MG63 (cell line): ENCODE results near the gene TMPRSS6. TPM values are rescaled to one million over a fixed set of nuclear protein-coding genes. Genes with fewer than 3 reads are reported as not detected.

Experiments used
- DNase-seq: peaks from one replicate; pipeline ENCODE4 v3.0.0-alpha.2; 2020
- H3K27me3 ChIP-seq: fragments of 250-450 bp; sonication (Bioruptor Pico); 2 replicates; pipeline ENCODE4 v1.5.1; 2020; ENCODE audit warnings: mild to moderate bottlenecking, moderate library complexity
- H3K36me3 ChIP-seq: fragments of 250-450 bp; sonication (Bioruptor Pico); 2 replicates; pipeline ENCODE4 v1.5.1; 2020; ENCODE audit warnings: mild to moderate bottlenecking, moderate library complexity
- H3K4me3 ChIP-seq: fragments of 250-450 bp; sonication (Bioruptor Pico); 2 replicates; pipeline ENCODE4 v1.5.1; 2020; ENCODE audit warnings: mild to moderate bottlenecking, moderate library complexity
- H3K9me3 ChIP-seq: fragments of 250-450 bp; sonication (Bioruptor Pico); 2 replicates; pipeline ENCODE4 v1.5.1; 2020; ENCODE audit warnings: mild to moderate bottlenecking, moderate library complexity
- total RNA-seq: library from RNA; depleted of rRNA; stranded (reverse); fragments of >200 nt; shearing (Covaris generic); gene quantifications from 2 replicates; pipeline ENCODE4 v1.2.3, GENCODE V29; 2014; ENCODE audit warnings: low replicate concordance

Gene TMPRSS6
- total RNA-seq, 1 experiment from 2014 or later, result not detected

DNA sequence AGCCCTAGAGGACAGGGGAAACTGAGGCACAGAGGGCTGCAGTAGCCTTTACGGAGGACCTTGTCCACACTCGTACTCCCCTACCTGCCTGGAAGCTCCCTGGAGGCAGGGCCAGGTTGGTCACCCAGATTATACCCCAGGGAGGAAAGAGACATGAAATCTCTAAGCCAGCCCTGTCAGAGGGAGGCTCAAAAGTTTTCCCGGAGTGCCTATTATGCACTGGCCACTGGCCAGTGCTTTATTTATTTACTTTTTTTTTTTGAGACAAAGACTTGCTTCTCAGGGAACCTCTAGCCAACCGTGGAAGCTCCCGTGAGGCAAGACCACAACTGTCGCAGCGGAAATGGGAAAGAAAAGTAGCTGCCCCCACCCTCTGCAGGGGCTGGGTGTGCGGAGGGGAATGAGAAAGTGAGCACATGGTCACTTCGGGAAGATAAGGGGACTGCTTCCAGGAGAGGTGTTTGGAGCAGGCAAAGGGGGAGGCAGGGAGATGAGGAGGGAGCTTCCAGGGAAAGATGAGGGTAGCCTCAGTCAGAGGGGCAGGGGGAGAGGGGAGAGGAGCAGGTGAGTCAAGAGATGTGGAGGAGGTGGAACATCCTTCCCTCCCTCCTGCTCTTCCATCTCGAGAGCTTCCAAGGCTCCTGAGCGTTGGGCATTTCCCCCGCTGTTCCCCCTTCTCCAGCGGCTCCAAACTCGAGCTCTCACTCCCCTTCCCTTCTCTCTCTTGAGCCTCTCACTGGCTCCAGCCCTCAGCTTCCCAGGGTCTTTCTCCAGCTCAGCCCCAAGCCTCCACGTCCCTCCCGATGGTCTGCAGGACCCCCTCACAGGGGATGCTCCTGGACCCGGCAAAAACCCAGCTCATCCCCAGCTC is 35.9 kb upstream of the TMPRSS6 start:
- DNase-seq, result no peak
- Histone ChIP-seq H3K27me3 (no peaks in the 10 kb centered on the region), H3K9me3 (no peaks in the 10 kb centered on the region), H3K4me3 (no peak overlapping the region), H3K36me3 (no peaks in the 10 kb centered on the region)

DNA sequence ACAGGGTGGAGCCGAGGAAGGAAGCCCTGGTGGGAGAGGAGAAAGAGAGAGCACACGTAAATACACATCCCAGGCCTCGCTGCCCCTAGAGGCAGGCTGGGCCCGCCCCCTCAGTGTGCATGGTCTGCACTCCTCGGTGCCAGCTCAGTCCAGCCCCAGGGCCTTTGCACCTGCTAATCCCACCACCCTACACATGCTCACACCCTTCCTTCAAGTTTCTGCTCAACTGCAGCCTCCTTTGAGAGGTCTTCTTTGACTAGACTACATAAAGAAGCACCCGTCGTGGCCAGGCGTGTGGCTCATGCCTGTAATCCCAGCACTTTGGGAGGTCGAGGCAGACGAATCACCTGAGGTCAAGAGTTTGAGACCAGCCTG is 34.7 kb upstream of the TMPRSS6 start:
- H3K4me3 ChIP-seq, result no peak overlapping the region
- H3K9me3 ChIP-seq, result no peaks in the 10 kb centered on the region
- DNase-seq, result no peak
- no peaks in the 10 kb centered on the region for H3K36me3 ChIP-seq
- no peaks in the 10 kb centered on the region for H3K27me3 ChIP-seq

DNA sequence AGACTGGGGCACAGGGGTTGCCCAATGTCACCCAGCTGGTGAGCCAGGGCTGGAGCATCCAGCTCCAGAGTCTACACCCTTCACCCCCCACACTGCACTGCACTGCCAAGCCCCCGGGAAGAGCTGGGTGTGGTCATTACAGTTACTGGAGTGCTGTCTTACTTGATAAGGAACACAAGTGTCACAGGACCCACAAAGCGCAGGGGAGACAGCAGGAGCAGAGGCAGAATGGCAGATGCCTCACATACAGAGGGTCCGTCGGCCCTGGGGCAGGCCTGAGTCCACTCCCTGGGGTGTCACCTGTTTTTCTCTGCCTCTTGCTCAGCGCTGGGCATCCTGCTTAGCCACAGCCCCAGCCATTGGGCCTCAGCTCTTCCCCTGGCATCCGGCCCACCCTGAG is 32.5 kb upstream of the TMPRSS6 start:
- H3K9me3 ChIP-seq, result no peaks in the 10 kb centered on the region
- no peaks in the 10 kb centered on the region for H3K36me3 ChIP-seq
- no peaks in the 10 kb centered on the region for H3K27me3 ChIP-seq
- no peak for DNase-seq
- no peak overlapping the region for H3K4me3 ChIP-seq

DNA sequence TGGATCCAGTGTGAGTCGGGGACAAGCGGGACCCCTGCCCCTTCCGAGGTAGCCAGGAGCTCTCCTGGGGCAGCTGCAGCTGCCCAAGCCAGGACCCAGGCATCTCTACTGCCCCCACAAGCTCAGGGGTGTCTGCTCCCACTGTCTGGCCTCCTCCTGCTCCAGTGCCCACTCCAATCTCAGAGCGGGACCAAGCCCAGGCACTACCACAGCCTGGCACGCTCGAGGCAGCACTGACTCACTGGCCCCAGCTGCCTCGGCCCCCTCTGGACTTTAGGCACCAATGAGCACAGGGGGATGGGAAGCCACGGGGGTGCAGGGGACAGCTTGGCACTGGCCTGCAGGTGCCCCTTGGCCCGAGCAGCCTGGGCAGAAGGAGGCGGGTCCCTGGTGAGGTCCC is 32.0 kb upstream of the TMPRSS6 start:
- Histone ChIP-seq H3K27me3 (no peaks in the 10 kb centered on the region), H3K9me3 (no peaks in the 10 kb centered on the region), H3K4me3 (no peak overlapping the region), H3K36me3 (no peaks in the 10 kb centered on the region)
- DNase-seq, result no peak

DNA sequence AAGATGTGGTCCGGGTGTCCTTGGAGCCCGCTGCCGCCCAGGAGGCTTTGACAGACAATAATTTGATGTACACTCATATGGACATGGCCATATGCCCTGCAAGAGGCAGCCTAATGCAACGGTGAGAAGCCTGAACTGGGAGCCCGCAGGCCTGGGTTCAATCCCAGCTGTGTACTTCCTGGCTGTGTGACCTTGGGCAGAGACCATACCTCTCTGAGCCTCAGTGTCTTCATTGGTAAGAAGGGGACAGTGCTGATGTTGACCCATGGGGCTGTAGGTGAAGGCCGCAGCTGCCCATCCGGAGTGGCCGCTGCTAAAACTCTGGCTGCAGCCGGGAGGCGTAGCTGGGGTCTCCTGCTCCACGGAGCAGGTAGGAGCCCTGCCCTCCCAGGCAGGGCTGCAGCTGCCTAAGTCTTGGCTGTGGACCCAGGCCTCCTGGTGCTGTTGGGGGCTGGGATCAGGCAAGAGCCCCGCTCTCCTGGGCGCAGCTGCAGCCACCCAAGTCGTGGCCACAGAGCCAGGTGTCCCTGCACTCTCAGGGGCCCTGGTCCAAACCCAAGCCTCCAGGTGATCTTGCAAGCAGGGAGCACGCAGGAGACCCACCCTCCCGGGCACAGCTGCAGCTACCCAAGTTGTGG is 31.3 kb upstream of the TMPRSS6 start:
- no peaks in the 10 kb centered on the region for H3K36me3 ChIP-seq
- DNase-seq, result no peak
- H3K4me3 ChIP-seq, result no peak overlapping the region
- H3K27me3 ChIP-seq, result no peaks in the 10 kb centered on the region
- no peaks in the 10 kb centered on the region for H3K9me3 ChIP-seq

DNA sequence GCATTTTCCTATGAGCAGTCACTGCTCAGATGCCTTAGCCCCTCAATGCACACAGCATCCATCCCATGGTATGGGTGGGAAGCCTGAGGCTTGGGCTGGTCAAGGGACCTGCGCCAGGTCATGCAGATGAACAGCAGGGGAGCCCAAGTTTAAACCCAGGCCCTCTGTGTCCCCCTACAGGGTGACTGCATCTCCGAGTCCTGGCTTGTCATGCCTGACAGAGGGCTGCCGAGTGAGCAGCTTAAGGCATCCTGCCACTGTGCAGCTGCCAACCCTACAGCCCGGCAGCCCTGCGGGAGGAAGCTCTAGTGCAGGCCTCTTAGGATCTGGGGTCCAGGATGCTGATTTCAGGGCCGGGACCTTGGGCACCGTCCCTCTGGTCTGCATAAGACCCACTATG is 30.2 kb upstream of the TMPRSS6 start:
- no peak for DNase-seq
- Histone ChIP-seq H3K9me3 (no peaks in the 10 kb centered on the region), H3K4me3 (no peak overlapping the region), H3K27me3 (no peaks in the 10 kb centered on the region), H3K36me3 (no peaks in the 10 kb centered on the region)

DNA sequence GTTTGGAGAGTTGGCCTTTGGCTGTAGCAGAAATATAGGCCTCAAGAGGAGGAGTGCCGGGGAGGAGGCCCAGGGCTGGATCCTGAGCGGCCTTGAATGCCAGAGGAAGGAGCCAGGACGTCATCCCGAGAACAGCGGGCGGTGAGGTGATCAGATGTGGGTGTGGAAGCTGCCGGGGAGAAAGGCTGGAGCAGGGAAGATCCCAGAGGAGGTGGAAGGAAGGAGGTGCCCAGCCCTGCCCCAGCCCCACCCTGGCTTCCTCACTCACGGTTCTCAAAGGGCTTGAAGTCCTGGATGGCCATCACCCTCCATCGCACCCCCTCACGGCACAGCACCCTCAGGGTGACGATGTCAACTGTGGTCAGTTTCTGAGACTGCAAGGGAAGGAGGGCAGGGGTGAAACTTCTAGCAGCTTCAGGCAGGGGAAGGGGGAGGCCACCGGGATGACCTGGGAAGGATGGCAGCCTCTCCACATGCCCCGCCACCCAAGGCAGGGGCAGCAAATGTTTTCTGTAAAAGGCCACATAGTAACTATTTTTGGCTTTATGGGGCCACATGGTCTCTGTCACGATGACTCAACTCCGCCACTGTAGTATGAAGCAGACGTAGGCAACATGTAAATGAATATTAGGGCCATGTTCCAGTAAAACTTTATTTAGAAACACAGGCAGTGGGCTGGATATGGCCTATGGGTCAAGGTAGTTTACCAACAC is 29.5 kb upstream of the TMPRSS6 start:
- DNase-seq, result no peak
- H3K4me3 ChIP-seq, result no peak overlapping the region

DNA sequence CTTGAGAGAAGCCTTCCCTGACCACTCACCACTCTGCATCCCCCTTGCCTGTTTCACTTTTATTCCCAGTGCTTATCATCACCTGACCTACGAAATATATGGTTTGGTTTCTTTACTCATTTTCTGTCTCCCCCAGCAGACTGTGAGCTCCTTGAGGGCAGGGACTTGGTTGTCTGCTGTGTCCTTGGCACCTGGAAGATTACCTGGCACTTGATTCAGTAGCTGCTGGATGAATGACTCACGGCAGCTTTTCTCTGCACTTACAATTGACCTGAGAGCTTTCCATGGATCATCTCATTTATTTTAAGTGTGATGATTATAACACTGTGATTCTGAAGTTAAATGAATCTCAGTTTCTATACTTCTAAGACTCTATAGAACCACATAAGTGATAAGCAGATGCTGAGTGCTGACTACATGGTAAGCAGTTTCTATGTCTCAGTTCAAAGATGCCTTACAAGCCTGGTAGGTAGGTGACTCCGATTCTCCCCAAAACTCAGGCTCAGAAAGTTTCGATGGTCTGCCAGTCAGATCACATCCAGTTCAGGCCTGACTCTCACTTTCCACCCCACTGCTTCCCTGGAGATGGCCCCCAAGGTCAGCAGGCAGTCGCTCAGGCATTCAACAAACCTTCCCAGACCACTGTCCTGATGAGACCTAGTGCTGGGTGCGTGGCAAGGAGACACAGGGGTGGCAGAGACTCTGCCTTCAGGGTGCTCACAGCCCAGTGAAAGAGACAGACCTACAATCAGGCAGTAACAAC is 28.6 kb upstream of the TMPRSS6 start:
- Histone ChIP-seq H3K36me3 (no peaks in the 10 kb centered on the region), H3K27me3 (no peaks in the 10 kb centered on the region), H3K4me3 (no peak overlapping the region), H3K9me3 (no peaks in the 10 kb centered on the region)
- DNase-seq, result no peak

More for the DNA sequence above, 29.5 kb upstream of the TMPRSS6 start:
- Histone ChIP-seq H3K27me3 (no peaks in the 10 kb centered on the region), H3K36me3 (no peaks in the 10 kb centered on the region), H3K9me3 (no peaks in the 10 kb centered on the region)

DNA sequence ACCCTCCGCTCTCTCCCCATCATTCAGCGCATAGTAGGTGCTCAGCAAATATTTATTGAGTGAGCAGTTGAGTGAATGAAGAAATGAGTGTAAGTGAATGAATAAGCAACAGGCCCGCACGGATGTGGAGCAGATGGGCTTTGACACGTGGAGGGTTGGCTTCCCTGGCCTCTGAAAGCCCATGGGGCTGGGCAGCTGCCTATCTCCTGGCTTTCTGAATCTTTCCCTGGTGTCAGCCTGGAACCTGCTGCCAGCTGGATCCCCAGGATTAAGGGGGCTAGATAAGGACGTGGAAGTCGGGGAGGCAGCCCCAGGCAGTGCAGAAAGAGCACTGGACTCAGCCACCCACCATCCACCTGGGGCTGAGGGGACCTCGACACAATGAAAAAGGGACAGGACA is 27.6 kb upstream of the TMPRSS6 start:
- Histone ChIP-seq H3K36me3 (no peaks in the 10 kb centered on the region), H3K4me3 (no peak overlapping the region), H3K9me3 (no peaks in the 10 kb centered on the region), H3K27me3 (no peaks in the 10 kb centered on the region)
- no peak for DNase-seq

DNA sequence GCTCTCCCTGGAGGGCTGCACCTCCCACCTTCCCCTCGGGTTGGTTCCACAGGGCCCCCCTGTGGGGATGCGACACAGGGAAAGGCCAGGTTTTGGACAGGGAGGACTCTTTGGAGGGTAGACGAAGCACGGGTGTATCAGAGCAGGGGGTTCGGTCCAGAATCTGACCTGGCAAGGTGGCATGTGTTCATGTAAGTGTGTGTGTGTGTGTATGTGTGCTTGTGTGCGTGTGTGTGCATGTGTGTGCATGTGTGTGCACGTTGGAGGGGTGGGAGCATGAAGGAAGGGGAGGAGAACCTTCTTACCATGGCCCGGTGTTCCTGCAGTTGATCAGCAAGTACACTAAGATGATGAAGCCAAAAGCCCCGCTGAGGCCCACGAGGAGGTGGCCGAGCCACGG is 25.5 kb upstream of the TMPRSS6 start:
- no peaks in the 10 kb centered on the region for H3K9me3 ChIP-seq
- DNase-seq, result no peak
- no peak overlapping the region for H3K4me3 ChIP-seq
- H3K27me3 ChIP-seq, result no peaks in the 10 kb centered on the region
- no peaks in the 10 kb centered on the region for H3K36me3 ChIP-seq

DNA sequence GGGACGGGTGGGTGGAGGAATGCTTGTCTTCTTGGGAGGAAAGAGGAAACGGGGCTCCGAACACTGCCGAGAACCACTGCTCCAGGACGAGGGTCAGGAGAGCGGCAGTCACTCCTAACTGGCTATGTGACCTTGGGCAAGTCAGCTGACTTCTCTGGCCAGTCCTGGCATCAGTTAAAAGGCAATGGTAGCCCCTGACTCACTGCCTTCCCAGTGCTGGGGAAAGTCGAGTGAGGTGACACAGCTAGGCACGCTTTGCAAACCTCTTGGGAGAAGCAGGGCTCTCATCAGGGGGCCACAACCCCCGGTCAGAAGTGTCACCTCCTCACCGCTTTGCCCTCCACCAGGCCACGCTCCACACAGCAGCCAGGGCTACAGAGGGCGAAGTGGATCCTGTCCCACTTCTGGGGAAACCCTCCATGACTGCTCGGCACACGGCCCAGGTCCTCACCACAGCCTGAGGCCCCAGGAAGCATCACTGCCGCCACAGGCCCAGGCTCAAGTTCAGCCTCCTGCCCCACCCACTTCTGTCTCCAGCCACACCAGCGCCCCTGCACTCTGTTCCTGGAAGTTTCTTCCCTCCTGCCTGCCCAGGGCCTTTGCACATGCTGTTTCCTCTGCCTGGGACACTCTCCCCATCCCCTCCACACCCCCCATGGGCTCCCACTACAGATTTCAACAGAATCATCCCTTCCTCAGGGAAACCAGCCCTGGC is 23.9 kb upstream of the TMPRSS6 start:
- no peak overlapping the region for H3K4me3 ChIP-seq
- no peaks in the 10 kb centered on the region for H3K36me3 ChIP-seq
- DNase-seq, result no peak
- no peaks in the 10 kb centered on the region for H3K9me3 ChIP-seq
- no peaks in the 10 kb centered on the region for H3K27me3 ChIP-seq

DNA sequence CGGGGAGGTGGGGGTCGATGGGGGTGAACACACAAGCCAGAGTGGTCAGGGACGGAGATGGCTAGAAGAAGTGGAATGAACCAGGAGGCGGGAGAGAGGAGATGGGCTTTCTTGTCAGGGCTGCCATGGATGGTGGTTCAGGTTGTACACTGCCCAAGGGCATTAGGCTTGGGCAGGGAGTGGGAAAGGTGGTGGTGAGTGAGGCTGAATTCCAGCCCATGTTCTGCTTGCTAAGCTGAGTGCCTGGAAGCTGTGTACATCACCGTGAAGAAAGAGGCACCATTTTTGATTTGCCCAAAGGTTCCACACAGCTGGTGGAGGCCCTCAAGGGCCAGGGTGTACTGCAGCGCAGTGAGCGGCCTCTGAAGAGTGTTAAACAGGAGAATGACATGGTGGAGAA is 23.3 kb upstream of the TMPRSS6 start:
- no peaks in the 10 kb centered on the region for H3K36me3 ChIP-seq
- no peak for DNase-seq

DNA sequence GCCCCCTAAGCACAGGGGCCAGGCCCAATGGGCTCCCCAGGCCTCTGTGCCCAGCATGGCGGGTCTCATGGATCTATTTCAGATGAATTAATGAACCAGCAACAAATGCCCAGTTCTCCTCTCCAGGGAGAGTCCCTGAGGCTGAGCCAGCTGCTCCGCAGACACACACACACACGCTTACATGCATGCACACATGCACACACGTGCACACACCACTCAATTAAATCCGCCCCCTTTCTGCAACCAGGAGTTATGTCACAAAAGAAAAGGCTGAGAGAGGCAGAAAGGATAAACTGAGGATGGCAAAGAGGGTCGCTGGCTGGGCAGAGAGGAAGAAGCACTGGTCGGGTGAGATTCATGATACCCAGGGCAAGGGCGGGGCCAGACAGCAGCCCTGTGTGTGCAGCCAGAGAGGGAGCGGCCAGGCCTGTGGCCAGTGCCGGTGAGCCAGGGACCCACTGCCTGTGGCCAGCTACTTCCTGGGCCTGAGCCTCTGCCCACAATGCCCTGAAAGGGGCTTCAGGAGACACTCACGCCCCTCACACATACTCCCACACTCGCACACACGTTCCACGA is 20.4 kb upstream of the TMPRSS6 start:
- no peaks in the 10 kb centered on the region for H3K36me3 ChIP-seq
- DNase-seq, result no peak
- no peak overlapping the region for H3K4me3 ChIP-seq
- no peaks in the 10 kb centered on the region for H3K9me3 ChIP-seq
- no peaks in the 10 kb centered on the region for H3K27me3 ChIP-seq

More for the DNA sequence above, 23.3 kb upstream of the TMPRSS6 start:
- Histone ChIP-seq H3K9me3 (no peaks in the 10 kb centered on the region), H3K4me3 (no peak overlapping the region), H3K27me3 (no peaks in the 10 kb centered on the region)

DNA sequence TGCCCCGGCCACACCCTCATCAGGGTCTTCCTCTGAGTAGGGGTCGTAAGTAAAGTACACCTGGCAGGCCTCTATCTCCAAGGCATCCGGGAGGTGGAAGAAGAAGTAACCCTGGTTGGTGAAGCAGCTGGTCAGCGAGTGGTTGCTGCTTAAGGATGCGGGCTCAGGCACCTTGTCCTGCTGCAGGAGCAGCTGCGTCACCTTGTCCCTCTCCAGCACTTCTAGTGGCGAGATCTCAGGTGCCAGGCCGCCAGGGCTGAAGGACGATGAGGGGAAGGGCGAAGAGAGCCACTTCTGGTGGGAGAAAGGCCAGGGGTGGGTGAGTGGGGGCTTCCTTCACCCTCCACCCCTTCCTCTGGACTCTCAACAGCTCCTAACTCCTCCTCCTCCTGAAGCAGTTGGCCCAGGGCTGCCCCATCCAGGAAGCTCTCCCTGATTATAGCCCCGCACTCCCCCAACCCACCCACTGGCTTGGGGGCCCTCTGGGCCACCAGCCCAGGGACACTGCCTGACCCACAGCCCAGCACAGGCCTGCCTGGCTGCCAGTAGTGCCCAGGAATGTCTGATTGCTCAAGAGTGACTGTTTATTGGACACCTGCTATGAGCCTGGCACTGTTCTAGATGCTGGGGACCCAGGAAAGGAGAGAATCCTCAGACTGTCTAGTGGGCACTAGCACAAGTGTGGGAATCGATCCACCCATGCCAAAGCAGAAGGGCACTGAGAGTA is 19.2 kb upstream of the TMPRSS6 start:
- no peaks in the 10 kb centered on the region for H3K9me3 ChIP-seq
- no peak overlapping the region for H3K4me3 ChIP-seq
- no peaks in the 10 kb centered on the region for H3K36me3 ChIP-seq
- H3K27me3 ChIP-seq, result no peaks in the 10 kb centered on the region
- DNase-seq, result no peak

DNA sequence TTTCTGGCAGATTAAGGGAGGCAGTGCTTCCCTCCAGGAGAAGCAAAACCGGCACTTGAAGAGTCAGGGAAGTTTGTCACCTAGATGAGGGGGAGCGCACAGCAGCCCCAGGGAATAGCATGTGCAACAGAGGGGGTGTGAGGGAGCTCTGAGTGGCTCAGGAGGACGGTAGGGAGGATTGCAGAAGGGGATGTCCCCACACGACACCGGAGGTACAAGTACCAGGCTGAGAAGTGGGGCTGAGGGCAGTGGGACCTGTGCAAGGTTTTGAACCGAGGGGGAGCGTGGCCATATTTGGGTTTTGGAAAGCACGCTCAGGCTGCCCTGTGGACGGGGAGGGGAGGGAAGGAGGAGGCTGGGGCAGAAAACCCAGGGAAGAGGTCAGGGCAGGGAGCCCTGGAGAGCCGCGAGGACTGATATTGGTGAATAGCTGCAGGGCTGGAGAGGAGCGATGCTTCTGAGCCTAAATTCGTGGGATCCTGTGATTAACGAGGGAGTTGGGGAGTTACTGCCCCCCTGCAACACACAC is 17.9 kb upstream of the TMPRSS6 start:
- Histone ChIP-seq H3K9me3 (no peaks in the 10 kb centered on the region), H3K36me3 (no peaks in the 10 kb centered on the region), H3K27me3 (no peaks in the 10 kb centered on the region), H3K4me3 (no peak overlapping the region)
- DNase-seq, result no peak
